ENCODE data around the gene MAMLD1.

- TF ChIP-seq CTCF (IDR thresholded peaks at IDR 0.05; ENCODE audit: insufficient read depth, low read length) (no peak), POLR2AphosphoS5 (IDR thresholded peaks at IDR 0.05; ENCODE audit: low read depth) (no peak)
Observed at GRCh38 chrX:150414228-150414627, 51.1 kb downstream of the MAMLD1 start.
